ENCODE data around the gene B3GAT1.

Gene B3GAT1

GRCh38 chr11:134405436-134405835 lies 6.6 kb downstream of the B3GAT1 start:
- Histone ChIP-seq H3K9me3 (ENCODE audit: control insufficient read depth, insufficient read depth, low read length) (no peaks in the 10 kb centered on the region), H3F3A (ENCODE audit: control insufficient read depth, insufficient read depth) (no peaks in the 10 kb centered on the region), H3K36me3 (ENCODE audit: control insufficient read depth, low read length) (no peaks in the 10 kb centered on the region), H3K4me3 (ENCODE audit: low read length) (no peak overlapping the region), H3K4me2 (ENCODE audit: low read length) (no peak overlapping the region), H3K79me2 (ENCODE audit: control insufficient read depth, low read length) (no peaks in the 10 kb centered on the region), H3K4me1 (ENCODE audit: control insufficient read depth, low read length) (no peaks in the 10 kb centered on the region), H3K9me2 (replicated peaks; ENCODE audit: control insufficient read depth, low read length) (no peaks in the 10 kb centered on the region), H3K27ac (ENCODE audit: low read depth, low read length) (no peak overlapping the region), H4K20me1 (ENCODE audit: control insufficient read depth, insufficient read depth, low read depth, low read length) (no peaks in the 10 kb centered on the region), H3K27me3 (ENCODE audit: control insufficient read depth, low read length) (no peaks in the 10 kb centered on the region)
- TF ChIP-seq EZH2phosphoT487 (IDR thresholded peaks at IDR 0.05; ENCODE audit: borderline replicate concordance, low read length) (no peak), CTCF (IDR thresholded peaks at IDR 0.05; ENCODE audit: low read depth, low read length, poor library complexity, severe bottlenecking) (no peak)

- Histone ChIP-seq H3F3A (ENCODE audit: control insufficient read depth, insufficient read depth) (no peaks in the 10 kb centered on the region), H3K4me2 (ENCODE audit: low read length) (no peak overlapping the region), H3K27ac (ENCODE audit: low read depth, low read length) (no peak overlapping the region), H3K9me2 (replicated peaks; ENCODE audit: control insufficient read depth, low read length) (no peaks in the 10 kb centered on the region), H4K20me1 (ENCODE audit: control insufficient read depth, insufficient read depth, low read depth, low read length) (no peaks in the 10 kb centered on the region), H3K4me3 (ENCODE audit: low read length) (no peak overlapping the region), H3K27me3 (ENCODE audit: control insufficient read depth, low read length) (no peaks in the 10 kb centered on the region), H3K36me3 (ENCODE audit: control insufficient read depth, low read length) (no peaks in the 10 kb centered on the region), H3K79me2 (ENCODE audit: control insufficient read depth, low read length) (no peaks in the 10 kb centered on the region), H3K4me1 (ENCODE audit: control insufficient read depth, low read length) (no peaks in the 10 kb centered on the region), H3K9me3 (ENCODE audit: control insufficient read depth, insufficient read depth, low read length) (no peaks in the 10 kb centered on the region)
- TF ChIP-seq CTCF (IDR thresholded peaks at IDR 0.05; ENCODE audit: low read depth, low read length, poor library complexity, severe bottlenecking) = no peak
- no peak for TF ChIP-seq EZH2phosphoT487 (IDR thresholded peaks at IDR 0.05; ENCODE audit: borderline replicate concordance, low read length)
Observed at GRCh38 chr11:134404575-134405341, 7.3 kb downstream of the B3GAT1 start.

DNA sequence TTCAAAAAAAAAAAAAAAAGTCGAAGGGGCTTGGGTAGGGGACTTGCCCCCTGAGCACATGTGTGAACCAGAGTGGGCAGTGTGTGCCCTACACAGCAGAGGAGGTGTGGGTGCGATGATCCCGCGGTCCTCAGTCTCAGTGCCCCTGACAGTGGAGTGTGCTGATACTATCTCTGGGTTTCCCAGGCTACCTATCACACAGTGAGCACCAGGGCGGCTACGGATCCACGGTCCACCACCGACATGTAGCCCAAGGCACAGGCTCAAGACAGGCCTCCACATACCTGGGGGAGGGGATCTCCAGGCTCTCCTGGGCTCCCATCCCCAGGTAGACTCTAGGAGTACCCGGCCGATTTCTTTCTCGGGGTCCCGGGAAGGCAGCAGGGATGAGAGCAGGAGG lies 9.1 kb downstream of the B3GAT1 start:
- Histone ChIP-seq H3K4me1 (ENCODE audit: control insufficient read depth, low read length) (no peaks in the 10 kb centered on the region), H3K79me2 (ENCODE audit: control insufficient read depth, low read length) (no peaks in the 10 kb centered on the region), H3K27ac (ENCODE audit: low read depth, low read length) (no peak overlapping the region), H3K9me3 (ENCODE audit: control insufficient read depth, insufficient read depth, low read length) (no peaks in the 10 kb centered on the region), H3K9me2 (replicated peaks; ENCODE audit: control insufficient read depth, low read length) (no peaks in the 10 kb centered on the region), H3K4me2 (ENCODE audit: low read length) (no peak overlapping the region), H4K20me1 (ENCODE audit: control insufficient read depth, insufficient read depth, low read depth, low read length) (no peaks in the 10 kb centered on the region), H3K36me3 (ENCODE audit: control insufficient read depth, low read length) (no peaks in the 10 kb centered on the region), H3F3A (ENCODE audit: control insufficient read depth, insufficient read depth) (no peaks in the 10 kb centered on the region), H3K27me3 (ENCODE audit: control insufficient read depth, low read length) (no peaks in the 10 kb centered on the region), H3K4me3 (ENCODE audit: low read length) (no peak overlapping the region)
- no peak for TF ChIP-seq EZH2phosphoT487 (IDR thresholded peaks at IDR 0.05; ENCODE audit: borderline replicate concordance, low read length)
- no peak for TF ChIP-seq CTCF (IDR thresholded peaks at IDR 0.05; ENCODE audit: low read depth, low read length, poor library complexity, severe bottlenecking)

All from DOHH2 (cell line).